Sigmoid colon (tissue), 7 donors: Measurements from ENCODE around the gene PHACTR3. TPM values are rescaled to one million over a fixed set of nuclear protein-coding genes. Genes with fewer than 3 reads are reported as not detected.

Experiments used
- DNase-seq: peaks from one replicate; pipeline ENCODE4 v3.0.0-alpha.2; 2019
- H3K27ac ChIP-seq, 4 donors: fragments of 200-600 bp; sonication (generic); one replicate each; pipeline ENCODE4 v1.5.1; 2016 to 2019; ENCODE audit warnings: mild to moderate bottlenecking in 1 of 4
- H3K27me3 ChIP-seq, 3 donors: fragments of 200-600 bp; sonication (generic); one replicate each; pipeline ENCODE4 v1.5.1; 2019; ENCODE audit warnings: mild to moderate bottlenecking in 1 of 3
- H3K36me3 ChIP-seq, 4 donors: fragments of 200-600 bp; sonication (generic); one replicate each; pipeline ENCODE4 v1.5.1; 2016 to 2019
- H3K4me1 ChIP-seq, 4 donors: fragments of 200-600 bp; sonication (generic); one replicate each; pipeline ENCODE4 v1.5.1; 2017 to 2019
- H3K4me3 ChIP-seq, 4 donors: fragments of 200-600 bp; sonication (generic); one replicate each; pipeline ENCODE4 v1.5.1; 2017 to 2019; ENCODE audit warnings: mild to moderate bottlenecking in 2 of 4, moderate library complexity in 1 of 4
- H3K9me3 ChIP-seq, 4 donors: fragments of 200-600 bp in 3 of 4; sonication (generic) in 3 of 4; one replicate each; pipeline versions ENCODE4 v1.5.1 to v1.6.1; 2013 to 2019
- CTCF ChIP-seq, 4 experiments: fragments of 450-650 bp in 3 of 4; fragments of 200-600 bp in 1 of 4; IDR thresholded peaks; one replicate each; pipeline ENCODE4 v1.5.1; 2016 to 2019; ENCODE audit warnings: antibody characterized with exemption in 4 of 4, mild to moderate bottlenecking in 3 of 4, moderate library complexity in 2 of 4
- EP300 ChIP-seq, 4 donors: sonication (generic); formaldehyde crosslinking; IDR thresholded peaks; one replicate each; pipeline ENCODE4 v1.6.1; 2017; ENCODE audit warnings: antibody characterized with exemption in 4 of 4
- POLR2A ChIP-seq, 2 donors: fragments of 450-650 bp; IDR thresholded peaks; one replicate each; pipeline ENCODE4 v1.6.1; 2016; ENCODE audit warnings: antibody characterized with exemption in 2 of 2, mild to moderate bottlenecking in 2 of 2, moderate library complexity in 2 of 2
- POLR2AphosphoS5 ChIP-seq, 4 donors: sonication (generic); formaldehyde crosslinking; IDR thresholded peaks; one replicate each; pipeline ENCODE4 v1.6.1; 2017; ENCODE audit warnings: antibody characterized with exemption in 4 of 4
- WGBS, 2 donors: extraction: QIAGEN DNeasy Blood & Tissue Kit; methylation state at CpG; one replicate each; pipeline ENCODE4 v1.1.7; 2013; 5-methylcytosine and 5-hydroxymethylcytosine counted together
- intact Hi-C: fragments of 100-400 bp; cut with DNase I; formaldehyde crosslinking; loops from one replicate; pipeline ENCODE4 v1.15.1; 2023
- polyA plus RNA-seq, 3 donors: library from polyadenylated mRNA; stranded (reverse); fragments of 200-250 nt; gene quantifications; one replicate each; pipeline ENCODE4 v1.2.3, GENCODE V29; 2013
- total RNA-seq, 4 donors: library from RNA; depleted of rRNA; stranded (reverse); fragments of >200 nt; gene quantifications; one replicate each; pipeline ENCODE4 v1.1.0, GENCODE V29; 2016
- donor health status: healthy with polysubstance abuse.
- donor health status: Bipolar disorder and iron deficiency.
- donor health status: healthy.

PHACTR3 gene
- total and polyA plus RNA-seq, 7 donors = under 0.01 to 1.5 (median 0.81) TPM

GRCh38 chr20:59585714-59586409 lies 18.5 kb upstream of the PHACTR3 start:
- Histone ChIP-seq H3K4me1 (no peaks in the 10 kb centered on the region), H3K4me3 (no peak overlapping the region), H3K9me3 (peaks cover 0 to 3% (median 1%) of the 10 kb centered on the region in 4 donors), H3K36me3 (no peaks in the 10 kb centered on the region), H3K27ac (no peak overlapping the region), H3K27me3 (peaks cover 0 to 8% (median 0%) of the 10 kb centered on the region in 3 donors)
- TF ChIP-seq EP300 (IDR thresholded peaks at IDR 0.05) = no peak
- TF ChIP-seq POLR2A (IDR thresholded peaks at IDR 0.05) = no peak
- no peak for TF ChIP-seq CTCF (IDR thresholded peaks at IDR 0.05)
- TF ChIP-seq POLR2AphosphoS5 (IDR thresholded peaks at IDR 0.05) = no peak
- DNase-seq = no peak
- 59 to 66% methylated on average over 16 of the region's 16 CpGs for WGBS, 2 donors
- intact Hi-C loops = no loop called here

GRCh38 chr20:59586613-59587012 lies 17.7 kb upstream of the PHACTR3 start:
- intact Hi-C loops = no loop called here
- WGBS, 2 donors = 76 to 90% methylated on average over 6 of the region's 6 CpGs
- no peak for DNase-seq
- H3K27ac ChIP-seq = no peak overlapping the region
- no peak overlapping the region for H3K4me3 ChIP-seq
- peaks cover 0 to 3% (median 1%) of the 10 kb centered on the region in 4 donors for H3K9me3 ChIP-seq
- TF ChIP-seq CTCF (IDR thresholded peaks at IDR 0.05) = no peak
- TF ChIP-seq EP300 (IDR thresholded peaks at IDR 0.05) = no peak
- TF ChIP-seq POLR2AphosphoS5 (IDR thresholded peaks at IDR 0.05) = no peak
- TF ChIP-seq POLR2A (IDR thresholded peaks at IDR 0.05) = no peak
- H3K36me3 ChIP-seq = no peaks in the 10 kb centered on the region
- H3K4me1 ChIP-seq = no peaks in the 10 kb centered on the region
- H3K27me3 ChIP-seq = peaks cover 0 to 6% (median 0%) of the 10 kb centered on the region in 3 donors

- Histone ChIP-seq H3K27ac (no peak overlapping the region), H3K4me3 (no peak overlapping the region), H3K36me3 (no peaks in the 10 kb centered on the region), H3K4me1 (no peaks in the 10 kb centered on the region), H3K27me3 (no peaks in the 10 kb centered on the region), H3K9me3 (peaks cover 0 to 3% (median 1%) of the 10 kb centered on the region in 4 donors)
- DNase-seq = no peak
- WGBS, 2 donors = 78 to 86% methylated on average over 6 of the region's 6 CpGs
- intact Hi-C loops = no loop called here
- TF ChIP-seq CTCF (IDR thresholded peaks at IDR 0.05) = no peak
- TF ChIP-seq EP300 (IDR thresholded peaks at IDR 0.05) = no peak
- no peak for TF ChIP-seq POLR2A (IDR thresholded peaks at IDR 0.05)
- no peak for TF ChIP-seq POLR2AphosphoS5 (IDR thresholded peaks at IDR 0.05)
Observed at GRCh38 chr20:59587570-59587969, 16.8 kb upstream of the PHACTR3 start.

- H3K4me3 ChIP-seq = no peak overlapping the region
- no peaks in the 10 kb centered on the region for H3K36me3 ChIP-seq
- DNase-seq = no peak
- peaks cover 0 to 3% (median 1%) of the 10 kb centered on the region in 4 donors for H3K9me3 ChIP-seq
- TF ChIP-seq POLR2A (IDR thresholded peaks at IDR 0.05) = no peak
- TF ChIP-seq CTCF (IDR thresholded peaks at IDR 0.05) = no peak
- TF ChIP-seq POLR2AphosphoS5 (IDR thresholded peaks at IDR 0.05) = no peak
- TF ChIP-seq EP300 (IDR thresholded peaks at IDR 0.05) = no peak
- intact Hi-C loops = no loop called here
- no peaks in the 10 kb centered on the region for H3K4me1 ChIP-seq
- no peak overlapping the region for H3K27ac ChIP-seq
- 89 to 90% methylated on average over 13 of the region's 13 CpGs for WGBS, 2 donors
- H3K27me3 ChIP-seq = no peaks in the 10 kb centered on the region
Observed at GRCh38 chr20:59588236-59588855, 16.0 kb upstream of the PHACTR3 start.
